ENCODE measurements around the gene NEURL1B. TPM values are rescaled to one million over a fixed set of nuclear protein-coding genes. Genes with fewer than 3 reads are reported as not detected.
A peak's percentile ranks its signal among the peaks of the same experiment; 100 is the strongest.

NEURL1B gene
- total and polyA plus RNA-seq, 11 donors: 11.8 to 47.1 (median 25.8) TPM

DNA sequence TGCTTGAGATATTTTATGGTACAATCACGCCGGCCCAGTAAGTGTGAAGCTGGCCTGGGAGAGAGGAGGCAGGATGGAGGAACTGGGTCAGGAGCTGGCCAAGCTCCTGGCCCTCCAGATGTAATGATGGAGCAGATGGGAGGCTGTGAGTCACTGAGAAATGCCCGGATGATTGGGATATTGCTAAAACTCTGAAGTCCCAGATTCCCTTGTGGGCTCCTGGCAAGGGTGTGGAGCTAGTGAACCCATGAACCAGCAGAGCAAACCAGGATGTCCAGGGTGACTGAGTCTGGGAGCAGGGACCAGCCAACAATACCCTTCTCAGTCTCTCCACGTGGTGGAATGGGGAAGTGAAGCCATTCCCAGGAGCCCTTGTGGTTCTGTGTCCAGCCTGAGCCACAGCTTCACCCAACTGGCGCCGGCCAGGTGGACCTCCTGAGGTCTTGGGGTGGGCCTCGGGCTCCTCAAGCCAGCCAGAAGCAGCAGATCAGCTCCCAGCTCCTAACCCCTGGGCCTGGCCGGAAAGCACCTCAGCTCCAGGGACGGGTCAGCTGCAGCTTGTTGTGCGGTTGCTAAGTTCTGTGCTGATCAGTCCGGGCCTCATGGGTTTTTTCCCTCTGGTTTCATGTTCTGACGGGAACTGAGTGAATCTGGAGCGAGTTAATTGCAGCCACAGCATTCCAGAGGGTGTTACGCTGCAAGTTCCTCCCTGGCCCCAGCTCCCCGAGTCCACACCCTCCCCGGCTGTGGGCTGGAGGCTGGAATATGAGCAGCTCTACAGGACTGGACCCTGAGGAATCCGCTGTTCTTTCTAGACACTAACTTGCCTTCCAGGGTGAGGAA lies 92.3 kb downstream of the NEURL1B start:
- H3K4me3 ChIP-seq: peak overlapping the region in 2 of 12 donors; percentile 12 to 16
- DNase-seq (peak; percentile 84 to 91 (median 88)), ATAC-seq (peak; percentile 88 to 94 (median 92))
- no peaks in the 10 kb centered on the region for H3K9me3 ChIP-seq
- intact Hi-C loops (cut with DNase I): loop anchor here in 1 of 10 donors (5.0 kb wide), 1 partner anchor 34 kb away; no protein-coding TSS in a partner anchor
- H3K4me1 ChIP-seq: peaks cover 6 to 31% (median 24%) of the 10 kb centered on the region in 12 donors
- WGBS, 4 donors: 30 to 46% (median 37%) methylated on average over 16 to 17 of the region's 17 CpGs
- no peaks in the 10 kb centered on the region for H3K27me3 ChIP-seq
- peak overlapping the region; percentile 86 to 100 (median 96) for H3K27ac ChIP-seq
- TF ChIP-seq, protein P1, sequence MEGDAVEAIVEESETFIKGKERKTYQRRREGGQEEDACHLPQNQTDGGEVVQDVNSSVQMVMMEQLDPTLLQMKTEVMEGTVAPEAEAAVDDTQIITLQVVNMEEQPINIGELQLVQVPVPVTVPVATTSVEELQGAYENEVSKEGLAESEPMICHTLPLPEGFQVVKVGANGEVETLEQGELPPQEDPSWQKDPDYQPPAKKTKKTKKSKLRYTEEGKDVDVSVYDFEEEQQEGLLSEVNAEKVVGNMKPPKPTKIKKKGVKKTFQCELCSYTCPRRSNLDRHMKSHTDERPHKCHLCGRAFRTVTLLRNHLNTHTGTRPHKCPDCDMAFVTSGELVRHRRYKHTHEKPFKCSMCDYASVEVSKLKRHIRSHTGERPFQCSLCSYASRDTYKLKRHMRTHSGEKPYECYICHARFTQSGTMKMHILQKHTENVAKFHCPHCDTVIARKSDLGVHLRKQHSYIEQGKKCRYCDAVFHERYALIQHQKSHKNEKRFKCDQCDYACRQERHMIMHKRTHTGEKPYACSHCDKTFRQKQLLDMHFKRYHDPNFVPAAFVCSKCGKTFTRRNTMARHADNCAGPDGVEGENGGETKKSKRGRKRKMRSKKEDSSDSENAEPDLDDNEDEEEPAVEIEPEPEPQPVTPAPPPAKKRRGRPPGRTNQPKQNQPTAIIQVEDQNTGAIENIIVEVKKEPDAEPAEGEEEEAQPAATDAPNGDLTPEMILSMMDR (IDR thresholded peaks at IDR 0.05): no peak
- TF ChIP-seq POLR2A (IDR thresholded peaks at IDR 0.05): peak in 1 of 2 donors; percentile 49
- H3K36me3 ChIP-seq: no peaks in the 10 kb centered on the region

DNA sequence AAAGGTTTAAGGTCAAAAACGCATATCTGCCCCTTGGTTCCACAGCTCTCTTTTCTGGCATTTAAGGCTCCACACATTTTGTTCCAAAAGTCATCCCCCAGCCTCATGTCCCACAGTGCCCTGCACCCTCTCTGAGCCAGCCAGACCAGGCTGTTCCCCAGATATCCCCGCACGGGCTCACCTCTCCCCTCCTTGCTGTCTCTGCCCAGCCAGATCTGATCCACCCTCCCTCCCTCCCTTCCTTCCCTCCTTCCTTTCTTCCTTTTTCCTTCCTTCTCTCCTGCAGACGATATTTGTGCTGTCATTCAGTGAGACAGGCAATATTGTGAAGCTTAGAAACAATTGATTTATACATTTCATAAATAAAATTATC lies 92.9 kb downstream of the NEURL1B start:
- peak; percentile 5 to 44 (median 29) for ATAC-seq
- Histone ChIP-seq H3K27me3 (no peaks in the 10 kb centered on the region), H3K9me3 (no peaks in the 10 kb centered on the region), H3K27ac (peak overlapping the region; percentile 86 to 100 (median 96)), H3K36me3 (no peaks in the 10 kb centered on the region), H3K4me1 (peaks cover 6 to 31% (median 24%) of the 10 kb centered on the region in 12 donors), H3K4me3 (peak overlapping the region in 2 of 12 donors; percentile 3 to 12)
- no peak for TF ChIP-seq POLR2A (IDR thresholded peaks at IDR 0.05)
- TF ChIP-seq, protein P1 (IDR thresholded peaks at IDR 0.05): no peak
- no peak for DNase-seq
- intact Hi-C loops (cut with DNase I): loop anchor here in 1 of 10 donors (5.0 kb wide), 1 partner anchor 33 kb away; no protein-coding TSS in a partner anchor
- 19 to 30% (median 22%) methylated on average over 4 of the region's 4 CpGs for WGBS, 4 donors

- no peaks in the 10 kb centered on the region for H3K36me3 ChIP-seq
- H3K27ac ChIP-seq: peak overlapping the region in 4 of 12 donors; percentile 86 to 97 (median 93)
- DNase-seq: no peak
- peaks cover 6 to 32% (median 25%) of the 10 kb centered on the region in 12 donors for H3K4me1 ChIP-seq
- H3K27me3 ChIP-seq: no peaks in the 10 kb centered on the region
- TF ChIP-seq POLR2A (IDR thresholded peaks at IDR 0.05): no peak
- TF ChIP-seq, protein P1 (IDR thresholded peaks at IDR 0.05): no peak
- no peaks in the 10 kb centered on the region for H3K9me3 ChIP-seq
- no peak overlapping the region for H3K4me3 ChIP-seq
- 94 to 98% (median 94%) methylated on average over 8 to 12 of the region's 12 CpGs for WGBS, 4 donors
- no peak for ATAC-seq
- intact Hi-C loops (cut with DNase I): no loop called here
Measured at GRCh38 chr5:172735141-172735831, 94.2 kb downstream of the NEURL1B start.

Measured in heart left ventricle (tissue), 16 donors.